Parathyroid adenoma (tissue), 2 donors: ENCODE data around the gene SPOCK1.

ENCODE experiments used
- H2AFZ ChIP-seq: fragments of 300-600 bp; sonication (generic); one replicate; pipeline ENCODE4 v1.7.0; 2017; ENCODE audit warnings: antibody characterized with exemption, mild to moderate bottlenecking
- H3K27ac ChIP-seq: fragments of 300-600 bp; sonication (generic); one replicate; pipeline ENCODE4 v1.7.0; 2017
- H3K27me3 ChIP-seq: fragments of 300-600 bp; sonication (generic); one replicate; pipeline ENCODE4 v1.7.0; 2017; ENCODE audit warnings: low read length; ENCODE audit not compliant: control insufficient read depth, insufficient read depth
- H3K36me3 ChIP-seq: fragments of 300-600 bp; sonication (generic); one replicate; pipeline ENCODE4 v1.7.0; 2017; ENCODE audit warnings: low read length; ENCODE audit not compliant: control insufficient read depth, insufficient read depth
- H3K4me1 ChIP-seq: fragments of 300-600 bp; sonication (generic); one replicate; pipeline ENCODE4 v1.7.0; 2017; ENCODE audit warnings: control low read depth
- H3K4me2 ChIP-seq: fragments of 300-600 bp; sonication (generic); one replicate; pipeline ENCODE4 v1.7.0; 2017; ENCODE audit warnings: low read length
- H3K4me3 ChIP-seq: fragments of 300-600 bp; sonication (generic); one replicate; pipeline ENCODE4 v1.7.0; 2017; ENCODE audit warnings: low read depth, low read length
- H3K79me2 ChIP-seq: fragments of 300-600 bp; sonication (generic); one replicate; pipeline ENCODE4 v1.7.0; 2017; ENCODE audit warnings: control low read depth
- H3K9ac ChIP-seq: fragments of 300-600 bp; sonication (generic); one replicate; pipeline ENCODE4 v1.7.0; 2017; ENCODE audit warnings: mild to moderate bottlenecking
- H3K9me3 ChIP-seq: fragments of 300-600 bp; sonication (generic); one replicate; pipeline ENCODE4 v1.7.0; 2017; ENCODE audit warnings: low read length; ENCODE audit not compliant: control insufficient read depth
- TF ChIP-seq, protein P1 (sequence below): fragments of 300-600 bp; sonication (generic); IDR thresholded peaks from one replicate; pipeline ENCODE4 v1.7.0; 2017; ENCODE audit warnings: antibody characterized with exemption, mild to moderate bottlenecking
- donor health status: primary hyperparathyroidism.

SPOCK1 gene

DNA sequence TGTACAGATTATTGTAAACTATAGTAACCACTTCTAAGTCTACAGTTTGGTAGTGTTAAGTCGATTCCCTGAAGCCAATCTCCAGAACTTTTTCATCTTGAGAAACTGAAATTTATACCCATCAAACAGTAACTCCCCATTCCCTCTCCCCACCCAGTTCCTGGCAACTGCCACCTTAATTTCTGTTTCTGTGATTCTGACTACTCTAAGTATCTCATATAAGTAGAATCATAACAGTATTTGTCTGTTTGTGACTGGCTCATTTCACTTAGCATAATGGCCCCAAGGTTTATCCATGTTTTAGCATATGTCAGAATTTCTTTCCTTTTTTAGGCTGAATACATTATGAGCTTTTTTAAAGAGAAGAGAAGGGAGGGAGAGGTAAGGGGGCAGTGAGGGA is 61.4 kb downstream of the SPOCK1 start:
- TF ChIP-seq, protein P1, sequence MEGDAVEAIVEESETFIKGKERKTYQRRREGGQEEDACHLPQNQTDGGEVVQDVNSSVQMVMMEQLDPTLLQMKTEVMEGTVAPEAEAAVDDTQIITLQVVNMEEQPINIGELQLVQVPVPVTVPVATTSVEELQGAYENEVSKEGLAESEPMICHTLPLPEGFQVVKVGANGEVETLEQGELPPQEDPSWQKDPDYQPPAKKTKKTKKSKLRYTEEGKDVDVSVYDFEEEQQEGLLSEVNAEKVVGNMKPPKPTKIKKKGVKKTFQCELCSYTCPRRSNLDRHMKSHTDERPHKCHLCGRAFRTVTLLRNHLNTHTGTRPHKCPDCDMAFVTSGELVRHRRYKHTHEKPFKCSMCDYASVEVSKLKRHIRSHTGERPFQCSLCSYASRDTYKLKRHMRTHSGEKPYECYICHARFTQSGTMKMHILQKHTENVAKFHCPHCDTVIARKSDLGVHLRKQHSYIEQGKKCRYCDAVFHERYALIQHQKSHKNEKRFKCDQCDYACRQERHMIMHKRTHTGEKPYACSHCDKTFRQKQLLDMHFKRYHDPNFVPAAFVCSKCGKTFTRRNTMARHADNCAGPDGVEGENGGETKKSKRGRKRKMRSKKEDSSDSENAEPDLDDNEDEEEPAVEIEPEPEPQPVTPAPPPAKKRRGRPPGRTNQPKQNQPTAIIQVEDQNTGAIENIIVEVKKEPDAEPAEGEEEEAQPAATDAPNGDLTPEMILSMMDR: no peak
- H3K4me1 ChIP-seq: no peaks in the 10 kb centered on the region
- no peak overlapping the region for H3K9ac ChIP-seq
- H3K79me2 ChIP-seq: no peaks in the 10 kb centered on the region
- no peaks in the 10 kb centered on the region for H3K9me3 ChIP-seq
- no peak overlapping the region for H3K27ac ChIP-seq
- H3K4me3 ChIP-seq: no peak overlapping the region
- no peak overlapping the region for H2AFZ ChIP-seq
- H3K4me2 ChIP-seq: no peak overlapping the region
- H3K36me3 ChIP-seq: no peaks in the 10 kb centered on the region
- H3K27me3 ChIP-seq: no peaks in the 10 kb centered on the region

- no peak overlapping the region for H3K27ac ChIP-seq
- no peak overlapping the region for H3K4me2 ChIP-seq
- H2AFZ ChIP-seq: no peak overlapping the region
- no peak overlapping the region for H3K9ac ChIP-seq
- H3K79me2 ChIP-seq: no peaks in the 10 kb centered on the region
- H3K4me1 ChIP-seq: no peaks in the 10 kb centered on the region
- H3K4me3 ChIP-seq: no peak overlapping the region
- no peaks in the 10 kb centered on the region for H3K27me3 ChIP-seq
- TF ChIP-seq, protein P1: no peak
- H3K9me3 ChIP-seq: no peaks in the 10 kb centered on the region
- H3K36me3 ChIP-seq: no peaks in the 10 kb centered on the region
These were observed 65.6 kb downstream of the SPOCK1 start for GRCh38 chr5:137433539-137433938.

DNA sequence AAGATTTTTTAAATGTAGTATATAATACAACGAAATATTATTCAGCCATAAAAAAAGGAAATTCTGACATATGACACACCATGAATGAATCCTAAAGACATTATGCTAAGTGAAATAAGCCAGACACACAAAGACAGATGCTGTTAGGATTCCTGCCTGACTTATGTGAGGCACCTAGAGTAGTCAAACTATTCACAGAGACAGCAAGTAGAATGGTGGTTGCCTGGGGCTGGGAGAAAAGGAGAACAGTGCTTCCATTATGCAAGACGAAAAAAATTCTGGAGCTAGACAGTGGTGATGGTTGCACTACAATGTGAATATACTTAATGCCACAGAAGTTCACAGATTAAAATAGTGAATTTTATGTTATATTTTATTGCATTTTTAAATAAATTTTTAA is 66.8 kb downstream of the SPOCK1 start:
- H3K27me3 ChIP-seq: no peaks in the 10 kb centered on the region
- TF ChIP-seq, protein P1: no peak
- H3K4me3 ChIP-seq: no peak overlapping the region
- no peaks in the 10 kb centered on the region for H3K4me1 ChIP-seq
- no peaks in the 10 kb centered on the region for H3K79me2 ChIP-seq
- H3K9me3 ChIP-seq: no peaks in the 10 kb centered on the region
- H3K4me2 ChIP-seq: no peak overlapping the region
- no peak overlapping the region for H3K9ac ChIP-seq
- H3K36me3 ChIP-seq: no peaks in the 10 kb centered on the region
- H2AFZ ChIP-seq: no peak overlapping the region
- no peak overlapping the region for H3K27ac ChIP-seq

- Histone ChIP-seq H3K9ac (no peak overlapping the region), H3K36me3 (no peaks in the 10 kb centered on the region), H2AFZ (no peak overlapping the region), H3K9me3 (no peaks in the 10 kb centered on the region), H3K4me3 (no peak overlapping the region), H3K79me2 (no peaks in the 10 kb centered on the region), H3K27ac (no peak overlapping the region), H3K4me2 (no peak overlapping the region), H3K27me3 (no peaks in the 10 kb centered on the region), H3K4me1 (no peaks in the 10 kb centered on the region)
- TF ChIP-seq, protein P1: no peak
These were observed 68.1 kb downstream of the SPOCK1 start for GRCh38 chr5:137431051-137431450.

DNA sequence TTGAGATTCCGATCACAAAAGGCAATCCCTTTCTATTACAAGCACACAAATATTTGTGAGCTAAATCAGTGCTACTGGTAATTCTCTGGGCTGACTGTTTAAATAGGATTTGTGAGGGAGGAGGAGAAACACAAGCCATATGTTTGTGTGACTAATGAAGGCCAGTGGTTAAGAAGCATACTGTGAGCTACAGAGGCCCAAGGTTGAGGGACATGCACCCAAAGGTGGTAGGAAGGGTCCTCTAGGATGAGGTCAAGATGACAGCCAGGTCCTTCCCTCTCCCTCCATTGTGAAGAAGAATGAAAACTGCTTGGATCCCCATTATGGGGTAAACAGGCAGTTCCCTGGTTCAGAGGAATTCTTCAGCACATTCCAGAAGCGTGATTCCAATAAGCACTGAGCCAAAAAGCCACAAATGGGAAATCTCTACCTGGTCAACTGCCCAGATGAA is 83.9 kb downstream of the SPOCK1 start:
- Histone ChIP-seq H3K4me1 (no peaks in the 10 kb centered on the region), H3K9me3 (no peaks in the 10 kb centered on the region)
- TF ChIP-seq, protein P1: no peak

More for the DNA sequence above, 83.9 kb downstream of the SPOCK1 start:
- H3K27ac ChIP-seq: no peak overlapping the region
- no peak overlapping the region for H3K4me2 ChIP-seq
- H2AFZ ChIP-seq: no peak overlapping the region
- no peak overlapping the region for H3K9ac ChIP-seq
- no peaks in the 10 kb centered on the region for H3K27me3 ChIP-seq
- no peaks in the 10 kb centered on the region for H3K79me2 ChIP-seq
- no peaks in the 10 kb centered on the region for H3K36me3 ChIP-seq
- H3K4me3 ChIP-seq: no peak overlapping the region
